CD1c-positive myeloid dendritic cell (primary cell): ENCODE results near the gene TAF1D.
"Not testable (repeated sequence)": the region's sequence is repeated elsewhere in the genome, so short reads cannot be mapped to it uniquely, and the experiment has no call there.

Experiments
- DNase-seq: peaks from one replicate; pipeline ENCODE4 v3.0.0-alpha.2; 2016; ENCODE audit errors: extremely low spot score

Gene TAF1D

DNA sequence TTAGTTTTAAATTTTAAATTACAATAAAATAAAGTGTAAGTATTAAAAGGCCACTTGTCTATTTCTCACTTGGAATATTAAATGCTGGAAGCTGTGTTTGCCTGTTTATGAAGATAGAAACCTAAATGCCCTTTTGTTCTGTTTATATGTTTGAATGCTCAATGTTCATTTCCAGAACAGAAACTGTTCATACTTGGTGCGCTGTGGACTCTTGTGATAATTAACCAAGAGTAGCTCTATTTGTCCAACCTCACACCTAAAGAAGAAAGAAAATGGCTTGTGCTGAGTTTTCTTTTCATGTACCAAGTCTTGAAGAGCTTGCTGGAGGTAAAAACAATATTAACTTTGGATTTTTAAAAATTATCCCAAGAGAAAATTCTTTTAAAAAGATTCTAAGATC lies 5.8 kb upstream of the TAF1D start:
- DNase-seq: no peak

DNA sequence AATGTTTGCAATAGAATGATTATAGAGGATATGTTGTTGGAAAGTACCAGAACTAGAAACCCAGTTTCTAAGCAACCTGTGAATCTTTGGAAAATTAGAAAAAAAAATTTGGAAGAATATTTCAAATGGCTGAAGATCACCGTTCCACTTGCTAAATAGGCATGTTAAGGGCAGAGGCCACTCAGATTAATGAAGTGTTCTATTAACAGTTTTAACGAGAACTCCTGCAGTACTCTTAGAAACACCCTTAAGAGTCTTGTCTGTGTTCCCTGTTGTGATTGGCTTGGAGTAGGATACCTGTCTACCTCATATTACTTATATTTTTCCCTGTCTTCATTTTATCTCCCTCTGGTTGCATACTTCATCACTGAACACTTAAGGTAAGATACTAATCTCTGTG lies 4.8 kb upstream of the TAF1D start:
- no peak for DNase-seq

DNA sequence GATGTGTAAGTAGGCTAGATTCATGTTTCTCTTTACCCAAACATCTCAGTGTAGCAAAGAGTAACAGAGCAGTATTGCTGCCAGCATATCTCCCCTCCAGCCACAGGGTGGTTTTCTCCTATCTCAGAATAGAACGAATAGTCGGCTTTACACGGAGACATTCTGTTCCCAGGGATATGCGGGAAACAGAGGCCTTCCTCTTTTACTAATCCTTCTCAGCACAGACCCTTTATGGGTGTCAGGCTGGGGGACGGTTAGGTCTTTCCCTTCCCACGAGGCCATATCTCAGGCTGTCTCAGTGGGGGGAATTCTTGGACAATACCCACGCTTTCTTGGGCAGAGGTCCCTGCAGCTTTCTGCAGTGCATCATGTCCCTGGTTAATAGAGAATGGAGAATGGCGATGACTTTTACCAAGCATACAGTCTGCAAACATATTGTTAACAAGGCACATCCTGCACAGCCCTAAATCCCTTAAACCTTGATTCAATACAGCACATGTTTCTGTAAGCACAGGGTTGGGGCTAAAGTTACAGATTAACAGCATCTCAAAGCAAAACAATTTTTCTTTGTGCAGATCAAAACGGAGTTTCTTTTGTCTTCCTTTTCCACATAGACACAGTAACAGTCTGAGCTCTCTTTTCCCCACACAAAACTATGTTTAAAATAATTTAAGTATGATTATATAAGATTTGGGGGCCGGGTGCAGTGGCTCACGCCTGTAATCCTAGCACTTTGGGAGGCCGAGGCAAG lies 3.9 kb upstream of the TAF1D start:
- not testable (repeated sequence) for DNase-seq

DNA sequence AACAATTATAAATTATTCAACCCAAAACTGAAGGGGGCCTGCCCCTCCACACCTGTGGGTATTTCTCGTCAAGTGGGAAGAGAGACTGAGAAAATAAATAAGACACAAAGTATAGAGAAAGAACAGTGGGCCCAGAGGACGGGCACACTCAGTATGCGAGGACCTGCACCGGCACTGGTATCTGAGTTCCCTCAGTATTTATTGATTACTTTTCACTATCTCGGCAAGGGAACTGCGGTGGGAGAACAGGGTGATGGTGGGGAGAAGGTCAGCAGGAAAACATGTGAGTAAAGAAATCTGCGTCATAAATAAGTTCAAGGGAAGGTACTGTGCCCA lies 3.3 kb upstream of the TAF1D start:
- DNase-seq: no peak

DNA sequence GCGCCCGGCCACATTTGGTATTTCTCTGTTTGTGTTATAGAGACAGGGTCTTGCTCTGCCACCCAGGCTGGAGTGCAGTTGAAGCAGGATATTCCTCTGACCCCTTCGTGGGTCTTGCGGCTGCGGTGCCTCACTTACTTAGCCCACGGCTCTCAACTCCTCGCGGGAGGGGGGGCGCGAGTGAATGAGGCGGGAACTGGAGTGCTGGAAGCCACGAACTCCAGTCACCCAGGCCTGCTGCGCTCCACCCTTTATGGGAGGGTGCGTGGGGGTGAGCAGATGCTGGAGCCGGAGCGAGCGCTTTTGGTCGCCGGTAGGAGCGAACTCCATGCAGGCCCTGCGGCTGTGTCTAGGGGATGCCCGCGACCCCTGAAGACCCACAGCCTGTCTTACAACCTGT lies 2.0 kb upstream of the TAF1D start:
- DNase-seq: no peak

DNA sequence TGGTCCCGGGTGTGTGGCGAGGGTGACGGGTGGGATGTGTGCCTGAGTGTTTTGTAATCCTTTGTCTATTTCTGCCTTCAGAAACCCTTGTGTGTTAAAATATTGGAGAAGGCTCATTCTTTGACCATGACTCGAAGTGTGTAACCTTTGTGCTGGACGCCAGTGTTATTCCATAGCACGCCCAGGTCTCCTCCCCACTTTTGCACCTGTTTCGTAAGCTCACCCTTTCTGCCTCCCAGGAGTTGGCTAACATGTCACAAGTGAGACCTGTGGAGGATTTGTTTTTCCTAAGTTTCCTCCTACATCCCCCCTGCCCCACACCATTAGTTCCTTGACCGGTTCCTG lies 559 bp upstream of the TAF1D start:
- DNase-seq: no peak

DNA sequence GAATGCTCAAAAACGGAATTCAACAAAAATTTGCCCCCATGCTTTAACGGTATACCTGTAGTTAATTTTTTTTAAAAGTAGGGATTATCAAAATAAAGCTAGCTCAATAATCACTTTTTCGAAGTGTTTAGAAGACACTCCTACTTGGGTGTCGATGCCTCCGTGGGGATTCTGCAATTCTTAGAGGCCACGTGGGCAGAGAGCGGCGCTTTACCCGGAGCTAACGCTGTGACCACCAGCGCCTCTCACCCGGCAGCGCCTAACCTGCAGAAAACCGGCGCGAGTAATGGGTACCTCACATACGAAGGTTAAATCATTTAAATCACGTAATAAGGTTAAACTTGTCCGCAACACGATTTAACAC lies 583 bp downstream of the TAF1D start:
- peak; percentile 80 for DNase-seq

DNA sequence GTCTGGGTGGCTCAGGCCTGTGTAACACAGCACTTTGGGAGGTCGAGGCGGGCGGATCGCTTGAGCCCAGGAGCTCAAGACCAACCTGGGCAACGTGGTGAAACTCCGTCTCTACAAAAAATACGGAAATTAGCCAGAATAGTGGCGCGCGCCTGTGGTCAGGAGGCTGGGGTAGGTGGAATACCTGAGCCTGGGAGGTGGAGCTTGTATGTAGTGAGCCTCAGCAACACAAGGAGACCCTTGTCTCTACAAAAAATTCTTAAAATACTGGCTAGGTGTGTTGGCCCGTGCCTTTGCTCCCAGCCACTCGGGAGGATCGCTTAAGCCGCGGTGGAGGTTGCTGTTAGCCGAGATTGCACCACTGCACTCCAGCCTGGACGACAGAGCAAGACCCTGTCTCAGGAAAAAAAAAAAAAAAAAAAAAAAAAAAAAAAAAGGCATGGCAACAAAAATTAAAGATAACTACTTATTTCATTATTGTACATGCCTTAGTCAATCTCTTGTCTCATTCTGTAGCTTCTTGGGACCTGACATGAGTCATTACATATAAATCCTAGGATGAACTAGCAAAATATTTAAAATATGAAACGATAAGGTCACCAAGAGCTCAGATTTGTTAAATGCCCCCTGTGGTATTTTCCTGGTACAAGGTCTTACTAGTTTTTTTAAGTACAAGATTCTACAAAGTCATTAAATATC lies 1.1 kb downstream of the TAF1D start:
- DNase-seq: peak; percentile 6

DNA sequence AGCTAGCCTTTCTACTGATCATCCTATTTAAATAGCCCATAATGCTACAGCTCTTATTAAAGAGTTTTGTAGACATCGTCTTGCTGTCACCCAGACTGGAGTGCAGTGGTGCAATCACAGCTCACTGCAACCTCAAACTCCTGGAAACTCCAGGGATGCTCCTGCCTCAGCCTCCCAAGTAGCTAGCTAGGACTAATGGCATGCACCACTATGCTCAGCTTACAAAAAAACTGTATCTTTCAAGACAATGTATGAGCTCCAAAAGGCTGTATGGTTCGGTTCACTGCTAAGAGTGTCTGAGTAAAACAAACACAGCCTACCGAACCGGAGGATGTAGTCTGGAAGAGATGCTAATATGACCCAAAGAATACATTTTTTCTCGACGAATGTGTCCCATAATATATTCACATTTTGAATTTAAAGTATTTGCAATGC lies 2.6 kb downstream of the TAF1D start:
- DNase-seq: no peak

DNA sequence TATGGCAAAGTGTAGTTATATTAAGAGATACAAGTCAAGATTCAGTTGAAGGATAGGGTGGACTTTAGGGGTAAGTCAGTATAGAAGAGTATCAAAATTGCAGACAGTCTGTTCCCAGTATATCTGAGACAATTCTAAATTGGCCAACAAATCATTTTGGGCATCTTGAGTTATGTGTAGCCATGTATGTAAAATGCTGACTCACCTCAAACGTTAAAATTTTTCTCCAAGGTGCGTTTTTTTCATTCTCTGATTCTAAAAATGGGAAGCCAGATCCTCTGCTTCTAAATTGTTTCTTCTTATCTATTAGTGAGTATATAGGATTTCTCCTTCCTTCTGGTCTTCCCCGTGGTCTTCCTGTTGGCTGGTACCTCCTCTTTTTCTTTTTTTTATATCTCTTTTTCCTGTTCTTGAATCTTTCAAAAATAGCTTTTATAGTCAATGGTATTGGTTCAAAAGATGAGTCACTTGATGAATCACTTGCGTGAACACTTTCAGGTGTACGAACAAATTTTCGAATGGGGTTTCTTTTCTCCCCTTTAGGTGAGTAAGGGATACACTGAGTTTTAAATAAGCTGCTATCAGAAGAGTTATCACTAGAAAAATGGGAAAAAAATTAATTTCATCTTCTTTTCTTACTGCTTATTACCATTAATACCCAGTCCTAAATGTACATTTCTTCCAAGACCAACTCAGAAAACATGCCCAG lies 3.2 kb downstream of the TAF1D start:
- DNase-seq: no peak

DNA sequence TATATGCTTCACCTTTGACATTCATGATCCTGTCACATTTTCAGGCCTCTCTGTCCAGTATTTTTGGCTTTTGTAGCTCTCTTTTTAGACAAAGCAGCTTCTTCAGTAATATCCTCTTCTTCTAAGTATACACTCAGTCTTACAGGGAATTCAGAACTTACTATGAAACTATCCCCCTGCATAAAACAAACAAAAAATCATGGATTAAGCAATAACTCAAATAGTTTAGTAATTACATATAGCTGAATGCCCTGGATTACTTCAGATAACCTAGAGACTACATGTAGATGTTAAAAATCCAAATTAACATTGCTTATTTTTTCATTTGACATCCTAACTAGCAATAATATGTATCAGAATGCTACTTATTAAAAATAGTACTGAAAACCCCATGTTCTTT lies 5.2 kb downstream of the TAF1D start:
- no peak for DNase-seq

DNA sequence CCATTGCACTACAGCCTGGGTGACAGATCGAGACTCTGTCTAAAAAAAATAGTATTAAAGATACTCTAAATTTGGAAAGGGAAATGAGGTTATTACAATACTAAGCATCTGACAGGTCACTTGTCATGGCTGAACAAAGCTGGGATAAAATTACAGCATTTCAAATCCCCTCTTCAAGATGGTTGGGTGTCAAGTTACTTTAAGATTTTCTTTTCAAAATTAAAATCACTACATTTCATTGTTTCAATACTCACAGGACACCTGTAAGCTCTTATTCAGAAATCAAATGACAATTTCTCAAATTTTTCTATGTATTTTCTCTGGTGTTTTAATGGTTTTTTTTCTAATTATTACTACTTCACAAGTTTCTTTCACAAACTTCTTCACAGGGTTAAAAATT lies 5.7 kb downstream of the TAF1D start:
- no peak for DNase-seq

DNA sequence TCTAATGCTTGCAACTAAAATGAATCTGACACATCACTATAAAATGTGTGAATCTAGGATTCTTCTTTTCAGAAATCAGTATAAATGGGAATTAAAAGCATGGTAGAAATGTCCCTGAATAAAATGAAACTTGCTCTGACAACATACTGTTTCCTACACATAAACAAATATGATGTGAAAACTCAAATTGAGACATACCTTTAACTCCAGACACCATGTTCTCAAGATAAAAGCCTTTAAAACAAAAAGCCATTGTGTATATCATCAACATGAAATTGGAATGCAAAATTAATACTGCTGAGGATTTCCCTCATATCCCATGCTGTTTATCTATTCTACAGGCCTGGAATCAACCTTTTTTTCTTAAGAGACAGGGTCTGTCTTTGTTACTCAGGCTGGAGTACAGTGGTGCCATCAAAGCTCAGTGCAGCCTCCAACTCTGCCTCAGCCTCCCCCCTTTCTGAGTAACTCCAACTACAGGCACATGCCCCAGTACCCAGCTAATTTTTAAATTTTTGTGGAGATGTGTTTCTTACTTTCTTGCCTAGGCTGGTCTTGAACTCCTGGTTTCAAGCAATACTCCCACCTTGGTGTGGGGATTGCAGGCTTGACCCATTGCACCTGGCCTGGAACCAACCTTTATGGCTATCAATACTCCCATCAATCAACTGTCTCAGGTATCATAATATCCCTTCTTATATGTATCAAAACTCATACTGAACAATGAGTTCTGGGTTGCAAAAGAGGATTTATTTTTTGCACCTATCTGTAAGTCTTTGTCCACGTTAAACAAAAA lies 6.7 kb downstream of the TAF1D start:
- no peak for DNase-seq

DNA sequence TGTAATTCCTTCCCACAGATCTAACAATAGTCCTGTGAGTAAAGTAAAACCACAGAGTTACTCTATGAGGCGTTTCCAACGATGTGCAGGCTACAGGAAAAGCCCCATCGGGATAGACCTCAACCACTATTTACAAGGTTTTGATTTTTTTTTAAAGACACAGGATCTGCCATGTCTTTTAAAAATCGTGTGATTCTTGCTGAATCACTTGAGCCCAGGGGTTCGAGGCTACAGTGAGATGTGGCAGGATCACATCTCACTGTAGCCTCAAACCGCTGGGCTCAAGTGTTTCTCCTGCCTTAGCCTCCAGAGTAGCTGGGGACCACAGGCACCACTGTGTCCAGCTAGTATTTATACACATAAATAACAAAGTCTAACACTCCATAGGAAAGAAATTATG lies 7.8 kb downstream of the TAF1D start:
- DNase-seq: no peak

DNA sequence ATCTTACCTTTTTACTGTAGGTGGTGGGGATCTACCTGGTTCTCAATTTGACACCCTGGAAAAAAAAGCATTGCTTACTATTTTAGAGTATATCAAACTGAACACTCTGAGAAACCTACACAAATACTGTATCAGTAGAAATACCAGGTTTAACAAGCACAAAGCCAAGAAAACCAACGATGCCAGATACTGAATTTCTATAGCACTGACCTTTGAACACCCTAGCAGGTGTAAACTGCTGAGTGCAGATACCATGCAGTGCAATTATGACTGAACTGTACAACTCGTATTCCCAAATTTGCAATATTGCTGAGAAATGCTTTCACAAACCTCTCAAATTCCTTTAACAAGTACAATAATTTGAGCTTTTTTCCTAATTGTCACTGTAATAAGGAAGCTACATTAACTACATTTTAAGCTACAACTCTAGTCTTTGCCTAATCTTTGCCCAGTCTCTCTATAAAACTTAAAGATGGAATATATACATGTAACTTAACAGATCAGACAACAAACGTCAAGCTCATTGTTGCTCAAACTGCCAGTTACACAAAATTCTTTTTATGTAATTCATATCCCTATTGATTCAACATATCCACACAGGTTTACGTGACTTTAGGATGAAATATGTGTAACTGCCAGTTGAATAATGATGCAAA lies 8.9 kb downstream of the TAF1D start:
- no peak for DNase-seq

DNA sequence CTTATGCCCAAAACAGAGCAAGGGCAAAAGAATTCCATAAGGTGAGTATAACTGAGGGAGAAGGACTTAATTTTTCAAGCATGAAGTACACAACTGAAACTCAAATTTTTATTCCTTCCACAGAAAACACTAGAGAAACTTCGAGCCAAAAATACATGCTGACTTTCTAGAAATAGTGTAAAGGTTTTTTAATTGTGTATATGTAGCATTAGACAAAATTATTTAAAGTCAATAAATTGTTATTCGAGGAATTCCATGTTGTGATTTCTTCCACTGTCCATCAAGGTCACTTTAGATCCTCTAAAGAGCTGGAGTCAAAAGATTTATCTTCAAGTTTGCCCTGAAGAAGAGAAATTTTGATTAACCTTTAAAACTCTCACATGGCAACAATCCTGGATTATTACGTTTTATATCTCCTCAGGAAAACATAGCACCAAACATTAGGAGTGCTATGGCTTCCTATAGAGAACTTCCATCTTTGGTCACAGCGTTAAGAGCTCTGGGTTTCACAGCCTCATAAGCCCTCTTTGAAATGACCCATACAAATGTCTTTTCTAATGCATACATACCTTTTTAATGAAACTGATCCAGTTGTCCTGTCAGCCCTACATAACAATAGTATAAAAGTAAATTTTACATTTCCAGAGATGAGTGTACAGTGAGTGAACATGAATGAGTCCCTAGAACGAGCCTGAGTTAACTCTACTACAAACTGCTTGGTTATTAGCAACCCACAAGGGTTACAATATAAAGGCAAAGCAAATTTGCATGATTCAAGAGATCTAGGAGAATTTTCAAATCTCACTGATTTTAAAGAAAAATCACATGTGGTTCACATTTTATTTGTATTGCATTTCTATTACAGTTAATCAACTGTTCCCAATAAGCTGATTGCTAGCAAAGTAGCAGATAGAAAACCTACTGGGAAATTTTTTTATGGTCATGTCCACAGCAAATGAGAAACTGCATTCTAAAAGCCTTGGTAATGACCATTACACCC lies 10.9 kb downstream of the TAF1D start:
- DNase-seq: no peak

DNA sequence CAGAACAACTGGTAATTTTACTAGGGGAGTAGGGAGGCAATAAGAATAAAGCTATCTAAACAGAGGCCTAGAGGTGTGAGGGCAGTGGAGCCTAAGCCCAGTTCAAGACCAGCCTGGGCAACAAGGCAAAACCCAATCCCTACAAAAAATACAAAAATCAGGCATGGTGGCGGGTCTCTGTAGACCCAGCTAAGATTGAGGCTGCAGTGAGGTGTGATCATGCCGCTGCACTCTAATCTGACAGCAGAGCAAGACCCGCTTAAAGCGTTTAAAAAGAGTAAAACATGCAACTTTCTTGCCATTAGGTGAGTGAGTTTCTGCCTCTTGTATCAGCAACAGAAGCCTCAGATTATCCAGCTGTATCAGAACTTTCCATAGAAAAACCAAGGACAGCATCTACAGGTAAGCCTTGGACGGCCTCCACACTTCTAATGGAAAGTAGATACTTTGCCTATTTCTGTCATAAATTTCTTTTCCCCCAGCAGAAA lies 12.1 kb downstream of the TAF1D start:
- no peak for DNase-seq

DNA sequence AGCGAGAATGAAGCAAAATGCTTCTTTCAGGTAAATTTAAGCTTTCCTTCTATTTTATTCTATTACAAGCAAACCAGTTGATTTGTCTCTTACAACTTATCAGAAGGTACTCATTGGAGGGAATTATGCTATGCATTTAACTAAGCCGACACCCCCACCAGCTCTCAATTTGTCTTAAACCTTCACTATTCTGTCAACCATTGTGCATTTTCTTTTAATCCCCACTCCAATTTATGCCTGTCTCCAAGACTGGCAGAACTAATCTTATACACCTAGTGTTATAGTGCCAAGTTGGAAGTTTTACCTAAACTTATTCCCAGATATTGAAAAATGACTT lies 12.5 kb downstream of the TAF1D start:
- no peak for DNase-seq

DNA sequence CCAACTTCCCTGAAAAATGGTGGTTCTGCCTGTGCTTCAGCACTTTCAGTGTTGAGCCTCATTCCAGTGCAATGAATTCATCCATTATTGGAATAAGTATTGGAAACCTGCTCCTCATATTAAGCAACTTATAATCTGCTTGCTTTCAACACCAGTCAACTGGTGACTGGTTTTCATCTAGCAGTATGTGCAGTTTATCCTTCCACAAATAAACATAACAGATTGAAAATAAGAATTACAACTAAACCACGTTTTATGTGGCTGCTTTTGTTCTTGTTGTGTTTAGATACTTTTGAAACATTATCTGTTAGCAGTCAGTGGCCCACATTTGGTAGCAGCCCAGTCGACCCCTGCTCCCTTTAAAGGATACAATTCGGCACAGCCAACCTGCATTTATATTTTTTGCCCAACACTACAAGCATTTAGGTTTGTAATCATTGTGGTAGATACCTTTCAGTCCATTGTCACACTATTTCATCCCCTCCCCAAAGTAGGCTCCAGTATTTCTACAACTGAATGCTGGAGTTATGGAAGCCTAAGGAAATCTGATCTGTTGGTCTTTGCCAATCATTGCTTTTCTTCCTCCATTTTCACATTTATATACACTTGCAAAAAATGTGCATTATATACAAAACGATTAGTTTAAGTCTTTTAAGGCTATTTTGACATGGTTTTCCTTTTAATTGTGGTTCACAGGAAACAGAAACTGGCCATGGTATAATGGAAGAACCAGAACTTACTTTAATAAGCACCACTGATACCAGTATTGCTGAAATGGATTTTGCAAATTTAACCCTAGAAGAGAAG lies 13.1 kb downstream of the TAF1D start:
- no peak for DNase-seq

DNA sequence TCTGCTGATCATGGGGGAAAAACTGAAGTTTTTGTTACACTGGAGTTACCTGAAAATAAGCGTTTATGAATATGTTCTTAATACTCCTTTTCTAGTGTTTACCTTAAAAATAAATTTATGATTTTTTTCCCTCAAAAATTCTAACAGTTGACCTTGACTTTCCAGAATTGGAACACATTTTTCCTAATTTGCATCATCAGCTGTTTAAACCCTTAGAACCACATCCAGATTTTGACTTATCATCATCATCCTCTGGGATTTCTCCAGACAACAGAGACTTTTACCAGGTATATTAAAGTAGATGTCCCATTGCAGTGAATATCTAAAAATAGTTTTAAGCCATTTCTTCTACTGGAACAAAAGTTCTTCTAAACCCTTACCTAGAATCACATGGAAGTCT lies 17.2 kb downstream of the TAF1D start:
- DNase-seq: no peak
